Colon (tissue), 2 donors: ENCODE results near the gene VGLL4.

ENCODE experiments used
- FAIRE-seq: peaks from 2 replicates; lab custom pipeline; 2012; peaks lifted over from hg19 to GRCh38; lab: Jason Lieb, UNC
- donor health status: control.
- donor health status: control.

Gene VGLL4

GRCh38 chr3:11651900-11652299 is 8.2 kb upstream of the VGLL4 start:
- peak; percentile 82 for FAIRE-seq

GRCh38 chr3:11651477-11651876 is 7.8 kb upstream of the VGLL4 start:
- FAIRE-seq, result no peak

GRCh38 chr3:11650391-11650790 is 6.7 kb upstream of the VGLL4 start:
- no peak for FAIRE-seq

GRCh38 chr3:11648735-11649134 is 5.0 kb upstream of the VGLL4 start:
- FAIRE-seq, result no peak

GRCh38 chr3:11643201-11643603 is 513 bp downstream of the VGLL4 start:
- no peak for FAIRE-seq

- FAIRE-seq, result no peak
Measured at GRCh38 chr3:11642431-11643191, 1.1 kb downstream of the VGLL4 start.

- no peak for FAIRE-seq
Measured at GRCh38 chr3:11641683-11642430, 1.9 kb downstream of the VGLL4 start.

- FAIRE-seq, result no peak
Measured at GRCh38 chr3:11641316-11641682, 2.4 kb downstream of the VGLL4 start.

- no peak for FAIRE-seq
Measured at GRCh38 chr3:11640009-11640673, 3.6 kb downstream of the VGLL4 start.

GRCh38 chr3:11638495-11639358 is 5.0 kb downstream of the VGLL4 start:
- FAIRE-seq, result no peak

- no peak for FAIRE-seq
Measured at GRCh38 chr3:11637901-11638458, 5.7 kb downstream of the VGLL4 start.

GRCh38 chr3:11636394-11636770 is 7.3 kb downstream of the VGLL4 start:
- FAIRE-seq, result no peak

- no peak for FAIRE-seq
Measured at GRCh38 chr3:11635680-11636393, 7.9 kb downstream of the VGLL4 start.

- no peak for FAIRE-seq
Measured at GRCh38 chr3:11634974-11635612, 8.6 kb downstream of the VGLL4 start.

- FAIRE-seq, result no peak
Measured at GRCh38 chr3:11634081-11634635, 9.6 kb downstream of the VGLL4 start.

- no peak for FAIRE-seq
Measured at GRCh38 chr3:11632966-11633365, 10.7 kb downstream of the VGLL4 start.

- no peak for FAIRE-seq
Measured at GRCh38 chr3:11632564-11632963, 11.2 kb downstream of the VGLL4 start.

- no peak for FAIRE-seq
Measured at GRCh38 chr3:11631820-11632219, 11.9 kb downstream of the VGLL4 start.

GRCh38 chr3:11629716-11630115 is 14.0 kb downstream of the VGLL4 start:
- FAIRE-seq, result no peak

- peak; percentile 70 for FAIRE-seq
Measured at GRCh38 chr3:11627612-11628011, 16.1 kb downstream of the VGLL4 start.
